ENCODE measurements around the gene SELP.

SELP gene

GRCh38 chr1:169644297-169644696, 14.4 kb upstream of the SELP start:
- Histone ChIP-seq H3K36me3 (ENCODE audit: low read length) (no peaks in the 10 kb centered on the region), H3K9me2 (replicated peaks; ENCODE audit: insufficient read depth, low read length) (no peaks in the 10 kb centered on the region), H3K79me2 (ENCODE audit: insufficient read depth, low read length) (no peaks in the 10 kb centered on the region), H4K20me1 (ENCODE audit: low read depth, low read length) (no peaks in the 10 kb centered on the region), H3K27ac (ENCODE audit: low read depth, low read length) (no peak overlapping the region), H3K9ac (ENCODE audit: low read length) (no peak overlapping the region), H3K4me2 (ENCODE audit: low read depth, low read length, poor library complexity, severe bottlenecking) (no peak overlapping the region), H2AFZ (ENCODE audit: low read depth, low read length, severe bottlenecking) (peak overlapping the region; percentile 22), H3K9me3 (ENCODE audit: insufficient read depth, low read length) (no peaks in the 10 kb centered on the region), H3K4me3 (ENCODE audit: insufficient read depth, low read length, poor library complexity, severe bottlenecking) (no peak overlapping the region), H3K27me3 (ENCODE audit: low read length) (no peaks in the 10 kb centered on the region), H3F3A (ENCODE audit: insufficient read depth) (no peaks in the 10 kb centered on the region)
- TF ChIP-seq EZH2phosphoT487 (conservative IDR thresholded peaks at IDR 0.05; ENCODE audit: low read length) (no peak), CTCF (IDR thresholded peaks at IDR 0.05; ENCODE audit: insufficient read depth, low read length, poor library complexity, severe bottlenecking) (no peak)

GRCh38 chr1:169634877-169635276, 5.0 kb upstream of the SELP start:
- Histone ChIP-seq H2AFZ (ENCODE audit: low read depth, low read length, severe bottlenecking) (no peak overlapping the region), H3K4me2 (ENCODE audit: low read depth, low read length, poor library complexity, severe bottlenecking) (no peak overlapping the region), H3F3A (ENCODE audit: insufficient read depth) (no peaks in the 10 kb centered on the region), H3K27me3 (ENCODE audit: low read length) (no peaks in the 10 kb centered on the region), H3K9me3 (ENCODE audit: insufficient read depth, low read length) (peaks cover 14% of the 10 kb centered on the region; the same call in 1 of the 2 replicates), H3K36me3 (ENCODE audit: low read length) (peaks cover 2% of the 10 kb centered on the region; the same call in 1 of the 2 replicates), H3K79me2 (ENCODE audit: insufficient read depth, low read length) (no peaks in the 10 kb centered on the region), H3K4me3 (ENCODE audit: insufficient read depth, low read length, poor library complexity, severe bottlenecking) (no peak overlapping the region), H4K20me1 (ENCODE audit: low read depth, low read length) (no peaks in the 10 kb centered on the region), H3K9ac (ENCODE audit: low read length) (no peak overlapping the region), H3K9me2 (replicated peaks; ENCODE audit: insufficient read depth, low read length) (no peaks in the 10 kb centered on the region), H3K27ac (ENCODE audit: low read depth, low read length) (no peak overlapping the region)
- TF ChIP-seq EZH2phosphoT487 (conservative IDR thresholded peaks at IDR 0.05; ENCODE audit: low read length) (no peak), CTCF (IDR thresholded peaks at IDR 0.05; ENCODE audit: insufficient read depth, low read length, poor library complexity, severe bottlenecking) (no peak)

DNA sequence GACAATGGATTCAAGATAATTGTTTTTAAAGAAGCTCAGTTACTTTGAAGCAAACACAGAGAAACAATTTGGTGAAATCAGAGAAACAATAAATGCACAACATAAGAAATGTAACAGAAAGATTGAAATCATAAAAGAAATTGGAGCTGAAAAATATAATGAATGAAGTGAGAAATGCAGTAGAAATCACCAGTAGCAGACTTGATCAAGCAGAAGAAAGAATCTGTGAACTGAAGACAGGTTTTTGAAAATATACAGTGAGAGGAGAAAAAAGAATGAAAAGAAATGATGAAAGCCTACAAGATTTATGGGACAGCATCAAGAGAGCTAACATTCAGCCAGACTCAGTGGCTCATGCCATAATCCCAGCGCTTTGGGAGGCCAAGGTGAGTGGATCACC, 4.2 kb upstream of the SELP start:
- Histone ChIP-seq H3F3A (ENCODE audit: insufficient read depth) (no peaks in the 10 kb centered on the region), H3K9me2 (replicated peaks; ENCODE audit: insufficient read depth, low read length) (no peaks in the 10 kb centered on the region), H3K27me3 (ENCODE audit: low read length) (no peaks in the 10 kb centered on the region), H3K9me3 (ENCODE audit: insufficient read depth, low read length) (peaks cover 14% of the 10 kb centered on the region; the same call in 1 of the 2 replicates), H3K4me3 (ENCODE audit: insufficient read depth, low read length, poor library complexity, severe bottlenecking) (no peak overlapping the region), H2AFZ (ENCODE audit: low read depth, low read length, severe bottlenecking) (no peak overlapping the region), H3K27ac (ENCODE audit: low read depth, low read length) (no peak overlapping the region), H3K79me2 (ENCODE audit: insufficient read depth, low read length) (no peaks in the 10 kb centered on the region), H3K9ac (ENCODE audit: low read length) (no peak overlapping the region), H3K36me3 (ENCODE audit: low read length) (peaks cover 2% of the 10 kb centered on the region; the same call in 1 of the 2 replicates), H4K20me1 (ENCODE audit: low read depth, low read length) (no peaks in the 10 kb centered on the region), H3K4me2 (ENCODE audit: low read depth, low read length, poor library complexity, severe bottlenecking) (no peak overlapping the region)
- TF ChIP-seq CTCF (IDR thresholded peaks at IDR 0.05; ENCODE audit: insufficient read depth, low read length, poor library complexity, severe bottlenecking), result no peak
- TF ChIP-seq EZH2phosphoT487 (conservative IDR thresholded peaks at IDR 0.05; ENCODE audit: low read length), result no peak

All from SU-DHL-6 (cell line).